Liver (tissue), 3 donors: ENCODE results near the gene HMG20B.

Source experiments
- ATF3 ChIP-seq: IDR thresholded peaks from 2 replicates; pipeline ENCODE4 v1.6.1; 2016; ENCODE audit warnings: antibody characterized with exemption
- CTCF ChIP-seq: fragments of 150-350 bp; IDR thresholded peaks from 2 replicates; pipeline ENCODE4 v1.5.1; 2017; ENCODE audit warnings: improper control_type of control experiment, low read depth, low read length; ENCODE audit not compliant: missing input control
- EGR1 ChIP-seq, 2 donors: IDR thresholded peaks; 2 replicates each; pipeline ENCODE4 v1.6.1; 2016 to 2018; ENCODE audit warnings: antibody characterized with exemption in 2 of 2, low read depth in 2 of 2
- FOXA1 ChIP-seq: IDR thresholded peaks from 2 replicates; pipeline ENCODE4 v1.6.1; 2016; ENCODE audit warnings: antibody characterized with exemption
- GABPA ChIP-seq, 2 donors: IDR thresholded peaks in 1 of 2; conservative IDR thresholded peaks in 1 of 2; 2 replicates each; pipeline ENCODE4 v1.6.1; 2016; ENCODE audit warnings: antibody characterized with exemption in 2 of 2, mild to moderate bottlenecking in 1 of 2, moderate library complexity in 1 of 2
- HNF4A ChIP-seq, 2 donors: conservative IDR thresholded peaks; 2 replicates each; pipeline ENCODE4 v1.6.1; 2016; ENCODE audit warnings: antibody characterized with exemption in 2 of 2, mild to moderate bottlenecking in 2 of 2
- JUND ChIP-seq, 2 donors: IDR thresholded peaks; 2 replicates each; pipeline ENCODE4 v1.6.1; 2016; ENCODE audit warnings: antibody characterized with exemption in 2 of 2
- MAX ChIP-seq: IDR thresholded peaks from 2 replicates; pipeline ENCODE4 v1.6.1; 2016; ENCODE audit warnings: antibody characterized with exemption
- RAD21 ChIP-seq, 2 donors: IDR thresholded peaks; 2 replicates each; pipeline ENCODE4 v1.6.1; 2016; ENCODE audit warnings: antibody characterized with exemption in 2 of 2, mild to moderate bottlenecking in 2 of 2
- SP1 ChIP-seq: IDR thresholded peaks from 2 replicates; pipeline ENCODE4 v1.6.1; 2018; ENCODE audit warnings: antibody characterized with exemption, mild to moderate bottlenecking
- TAF1 ChIP-seq: conservative IDR thresholded peaks from 2 replicates; pipeline ENCODE4 v1.6.1; 2016; ENCODE audit warnings: antibody characterized with exemption, mild to moderate bottlenecking
- YY1 ChIP-seq: IDR thresholded peaks from 2 replicates; pipeline ENCODE4 v1.6.1; 2016; ENCODE audit warnings: antibody characterized with exemption, mild to moderate bottlenecking
- TF ChIP-seq, protein P1 (sequence below): IDR thresholded peaks from 2 replicates; pipeline ENCODE4 v1.6.1; 2016; ENCODE audit warnings: antibody characterized with exemption, mild to moderate bottlenecking
- TF ChIP-seq, protein P2 (sequence below): IDR thresholded peaks from 2 replicates; pipeline ENCODE4 v1.6.1; 2016; ENCODE audit warnings: antibody characterized with exemption
- donor health status: healthy.
- donor health status: healthy.

- TF ChIP-seq CTCF (no peak), RAD21 (IDR thresholded peaks at IDR 0.05) (no peak), EGR1 (IDR thresholded peaks at IDR 0.05; ENCODE audit: low read depth in 2 of 2) (no peak), TAF1 (no peak), FOXA1 (no peak), GABPA (IDR thresholded peaks at IDR 0.05 in 1 of 2, conservative IDR thresholded peaks at IDR 0.05 in 1 of 2) (no peak), ATF3 (no peak), JUND (IDR thresholded peaks at IDR 0.05) (no peak), HNF4A (conservative IDR thresholded peaks at IDR 0.05) (no peak), SP1 (no peak), MAX (no peak), YY1 (no peak)
- TF ChIP-seq, protein P1, sequence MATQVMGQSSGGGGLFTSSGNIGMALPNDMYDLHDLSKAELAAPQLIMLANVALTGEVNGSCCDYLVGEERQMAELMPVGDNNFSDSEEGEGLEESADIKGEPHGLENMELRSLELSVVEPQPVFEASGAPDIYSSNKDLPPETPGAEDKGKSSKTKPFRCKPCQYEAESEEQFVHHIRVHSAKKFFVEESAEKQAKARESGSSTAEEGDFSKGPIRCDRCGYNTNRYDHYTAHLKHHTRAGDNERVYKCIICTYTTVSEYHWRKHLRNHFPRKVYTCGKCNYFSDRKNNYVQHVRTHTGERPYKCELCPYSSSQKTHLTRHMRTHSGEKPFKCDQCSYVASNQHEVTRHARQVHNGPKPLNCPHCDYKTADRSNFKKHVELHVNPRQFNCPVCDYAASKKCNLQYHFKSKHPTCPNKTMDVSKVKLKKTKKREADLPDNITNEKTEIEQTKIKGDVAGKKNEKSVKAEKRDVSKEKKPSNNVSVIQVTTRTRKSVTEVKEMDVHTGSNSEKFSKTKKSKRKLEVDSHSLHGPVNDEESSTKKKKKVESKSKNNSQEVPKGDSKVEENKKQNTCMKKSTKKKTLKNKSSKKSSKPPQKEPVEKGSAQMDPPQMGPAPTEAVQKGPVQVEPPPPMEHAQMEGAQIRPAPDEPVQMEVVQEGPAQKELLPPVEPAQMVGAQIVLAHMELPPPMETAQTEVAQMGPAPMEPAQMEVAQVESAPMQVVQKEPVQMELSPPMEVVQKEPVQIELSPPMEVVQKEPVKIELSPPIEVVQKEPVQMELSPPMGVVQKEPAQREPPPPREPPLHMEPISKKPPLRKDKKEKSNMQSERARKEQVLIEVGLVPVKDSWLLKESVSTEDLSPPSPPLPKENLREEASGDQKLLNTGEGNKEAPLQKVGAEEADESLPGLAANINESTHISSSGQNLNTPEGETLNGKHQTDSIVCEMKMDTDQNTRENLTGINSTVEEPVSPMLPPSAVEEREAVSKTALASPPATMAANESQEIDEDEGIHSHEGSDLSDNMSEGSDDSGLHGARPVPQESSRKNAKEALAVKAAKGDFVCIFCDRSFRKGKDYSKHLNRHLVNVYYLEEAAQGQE, result no peak
- TF ChIP-seq, protein P2, sequence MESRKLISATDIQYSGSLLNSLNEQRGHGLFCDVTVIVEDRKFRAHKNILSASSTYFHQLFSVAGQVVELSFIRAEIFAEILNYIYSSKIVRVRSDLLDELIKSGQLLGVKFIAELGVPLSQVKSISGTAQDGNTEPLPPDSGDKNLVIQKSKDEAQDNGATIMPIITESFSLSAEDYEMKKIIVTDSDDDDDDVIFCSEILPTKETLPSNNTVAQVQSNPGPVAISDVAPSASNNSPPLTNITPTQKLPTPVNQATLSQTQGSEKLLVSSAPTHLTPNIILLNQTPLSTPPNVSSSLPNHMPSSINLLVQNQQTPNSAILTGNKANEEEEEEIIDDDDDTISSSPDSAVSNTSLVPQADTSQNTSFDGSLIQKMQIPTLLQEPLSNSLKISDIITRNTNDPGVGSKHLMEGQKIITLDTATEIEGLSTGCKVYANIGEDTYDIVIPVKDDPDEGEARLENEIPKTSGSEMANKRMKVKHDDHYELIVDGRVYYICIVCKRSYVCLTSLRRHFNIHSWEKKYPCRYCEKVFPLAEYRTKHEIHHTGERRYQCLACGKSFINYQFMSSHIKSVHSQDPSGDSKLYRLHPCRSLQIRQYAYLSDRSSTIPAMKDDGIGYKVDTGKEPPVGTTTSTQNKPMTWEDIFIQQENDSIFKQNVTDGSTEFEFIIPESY, result no peak
These were observed 35.1 kb upstream of the HMG20B start for GRCh38 chr19:3537438-3538240.
